Measurements from ENCODE around the gene NOS1AP. TPM values are rescaled to one million over a fixed set of nuclear protein-coding genes. Genes with fewer than 3 reads are reported as not detected.

The NOS1AP gene
- total and polyA plus RNA-seq, 3 experiments from 2014 or later: 0.07 TPM; not detected in 2

- Histone ChIP-seq H3K4me1 (ENCODE audit: insufficient read depth, low read length) (no peaks in the 10 kb centered on the region), H3K36me3 (ENCODE audit: insufficient read depth, low read length) (no peaks in the 10 kb centered on the region), H3K4me3 (ENCODE audit: low read length) (no peak overlapping the region), H3K27ac (ENCODE audit: low read depth, low read length) (no peak overlapping the region), H3K9me3 (ENCODE audit: low read length) (no peaks in the 10 kb centered on the region), H3K27me3 (ENCODE audit: insufficient read depth, low read length, poor library complexity, severe bottlenecking) (no peaks in the 10 kb centered on the region)
- H3K27ac Mint-ChIP-seq: no peak overlapping the region
- POLR2A ChIA-PET: no interaction called here
- H3K27me3 Mint-ChIP-seq: peaks cover 12 to 21% of the 10 kb centered on the region in 2 donors
- no peak for DNase-seq
- CTCF ChIA-PET: no interaction called here
- no peaks in the 10 kb centered on the region for H3K4me1 Mint-ChIP-seq
- H3K4me3 Mint-ChIP-seq: no peak overlapping the region
- no peaks in the 10 kb centered on the region for H3K9me3 Mint-ChIP-seq
- no peaks in the 10 kb centered on the region for H3K36me3 Mint-ChIP-seq
Measured at GRCh38 chr1:162252214-162252613, 182.7 kb downstream of the NOS1AP start.

GRCh38 chr1:162253790-162254189, 184.3 kb downstream of the NOS1AP start:
- H3K27ac Mint-ChIP-seq: no peak overlapping the region
- H3K4me3 ChIP-seq (ENCODE audit: low read length): no peak overlapping the region
- no peaks in the 10 kb centered on the region for H3K4me1 ChIP-seq (ENCODE audit: insufficient read depth, low read length)
- CTCF ChIA-PET: no interaction called here
- no peaks in the 10 kb centered on the region for H3K9me3 ChIP-seq (ENCODE audit: low read length)
- no peaks in the 10 kb centered on the region for H3K36me3 Mint-ChIP-seq
- no peak for DNase-seq
- peaks cover 12 to 32% of the 10 kb centered on the region in 2 donors for H3K27me3 Mint-ChIP-seq
- no peaks in the 10 kb centered on the region for H3K9me3 Mint-ChIP-seq
- no peak overlapping the region for H3K27ac ChIP-seq (ENCODE audit: low read depth, low read length)
- POLR2A ChIA-PET: no interaction called here
- H3K4me1 Mint-ChIP-seq: no peaks in the 10 kb centered on the region
- H3K36me3 ChIP-seq (ENCODE audit: insufficient read depth, low read length): no peaks in the 10 kb centered on the region
- H3K27me3 ChIP-seq (ENCODE audit: insufficient read depth, low read length, poor library complexity, severe bottlenecking): peaks cover 2% of the 10 kb centered on the region
- H3K4me3 Mint-ChIP-seq: no peak overlapping the region

- Histone ChIP-seq H3K27me3 (ENCODE audit: insufficient read depth, low read length, poor library complexity, severe bottlenecking) (peaks cover 2% of the 10 kb centered on the region), H3K27ac (ENCODE audit: low read depth, low read length) (no peak overlapping the region), H3K4me3 (ENCODE audit: low read length) (no peak overlapping the region), H3K9me3 (ENCODE audit: low read length) (no peaks in the 10 kb centered on the region), H3K36me3 (ENCODE audit: insufficient read depth, low read length) (no peaks in the 10 kb centered on the region), H3K4me1 (ENCODE audit: insufficient read depth, low read length) (no peaks in the 10 kb centered on the region)
- Mint-ChIP-seq H3K4me3 (no peak overlapping the region), H3K27ac (no peak overlapping the region), H3K27me3 (peaks cover 12 to 37% of the 10 kb centered on the region in 2 donors), H3K4me1 (no peaks in the 10 kb centered on the region), H3K9me3 (no peaks in the 10 kb centered on the region), H3K36me3 (no peaks in the 10 kb centered on the region)
- ChIA-PET POLR2A (no interaction called here), CTCF (no interaction called here)
- DNase-seq: no peak
Measured at GRCh38 chr1:162256287-162256686, 186.8 kb downstream of the NOS1AP start.

- Mint-ChIP-seq H3K27ac (no peak overlapping the region), H3K4me1 (no peaks in the 10 kb centered on the region), H3K36me3 (no peaks in the 10 kb centered on the region), H3K27me3 (peaks cover 12 to 41% of the 10 kb centered on the region in 2 donors), H3K4me3 (no peak overlapping the region), H3K9me3 (no peaks in the 10 kb centered on the region)
- H3K4me3 ChIP-seq (ENCODE audit: low read length): no peak overlapping the region
- H3K36me3 ChIP-seq (ENCODE audit: insufficient read depth, low read length): no peaks in the 10 kb centered on the region
- H3K9me3 ChIP-seq (ENCODE audit: low read length): no peaks in the 10 kb centered on the region
- ChIA-PET CTCF (no interaction called here), POLR2A (no interaction called here)
- peaks cover 2% of the 10 kb centered on the region for H3K27me3 ChIP-seq (ENCODE audit: insufficient read depth, low read length, poor library complexity, severe bottlenecking)
- no peaks in the 10 kb centered on the region for H3K4me1 ChIP-seq (ENCODE audit: insufficient read depth, low read length)
- no peak overlapping the region for H3K27ac ChIP-seq (ENCODE audit: low read depth, low read length)
- DNase-seq: no peak
Measured at GRCh38 chr1:162258394-162258793, 188.9 kb downstream of the NOS1AP start.

GRCh38 chr1:162259894-162260455, 190.5 kb downstream of the NOS1AP start:
- no peak overlapping the region for H3K27ac ChIP-seq (ENCODE audit: low read depth, low read length)
- peaks cover 11 to 40% of the 10 kb centered on the region in 2 donors for H3K27me3 Mint-ChIP-seq
- POLR2A ChIA-PET: no interaction called here
- no peaks in the 10 kb centered on the region for H3K4me1 ChIP-seq (ENCODE audit: insufficient read depth, low read length)
- no peak for DNase-seq
- peaks cover 2% of the 10 kb centered on the region for H3K27me3 ChIP-seq (ENCODE audit: insufficient read depth, low read length, poor library complexity, severe bottlenecking)
- CTCF ChIA-PET: interaction anchor here (0.6 kb wide), 1 partner anchor 10 kb away, joined by 3 read pairs; no protein-coding TSS in a partner anchor
- no peak overlapping the region for H3K4me3 Mint-ChIP-seq
- H3K27ac Mint-ChIP-seq: no peak overlapping the region
- H3K9me3 Mint-ChIP-seq: no peaks in the 10 kb centered on the region
- no peaks in the 10 kb centered on the region for H3K36me3 ChIP-seq (ENCODE audit: insufficient read depth, low read length)
- no peaks in the 10 kb centered on the region for H3K9me3 ChIP-seq (ENCODE audit: low read length)
- no peaks in the 10 kb centered on the region for H3K36me3 Mint-ChIP-seq
- H3K4me1 Mint-ChIP-seq: no peaks in the 10 kb centered on the region
- H3K4me3 ChIP-seq (ENCODE audit: low read length): no peak overlapping the region

- Histone ChIP-seq H3K9me3 (ENCODE audit: low read length) (no peaks in the 10 kb centered on the region), H3K27me3 (ENCODE audit: insufficient read depth, low read length, poor library complexity, severe bottlenecking) (no peaks in the 10 kb centered on the region), H3K4me3 (ENCODE audit: low read length) (no peak overlapping the region), H3K27ac (ENCODE audit: low read depth, low read length) (no peak overlapping the region), H3K36me3 (ENCODE audit: insufficient read depth, low read length) (no peaks in the 10 kb centered on the region), H3K4me1 (ENCODE audit: insufficient read depth, low read length) (no peaks in the 10 kb centered on the region)
- CTCF ChIA-PET: no interaction called here
- H3K9me3 Mint-ChIP-seq: no peaks in the 10 kb centered on the region
- DNase-seq: no peak
- no peaks in the 10 kb centered on the region for H3K36me3 Mint-ChIP-seq
- H3K4me1 Mint-ChIP-seq: no peaks in the 10 kb centered on the region
- H3K4me3 Mint-ChIP-seq: no peak overlapping the region
- peaks cover 4 to 33% of the 10 kb centered on the region in 2 donors for H3K27me3 Mint-ChIP-seq
- POLR2A ChIA-PET: no interaction called here
- H3K27ac Mint-ChIP-seq: no peak overlapping the region
Measured at GRCh38 chr1:162264108-162264507, 194.6 kb downstream of the NOS1AP start.

GRCh38 chr1:162265983-162266382, 196.5 kb downstream of the NOS1AP start:
- CTCF ChIA-PET: no interaction called here
- Mint-ChIP-seq H3K27ac (no peak overlapping the region), H3K4me1 (no peaks in the 10 kb centered on the region), H3K27me3 (peaks cover 4 to 29% of the 10 kb centered on the region in 2 donors), H3K36me3 (no peaks in the 10 kb centered on the region), H3K9me3 (no peaks in the 10 kb centered on the region), H3K4me3 (no peak overlapping the region)
- H3K27ac ChIP-seq (ENCODE audit: low read depth, low read length): no peak overlapping the region
- H3K9me3 ChIP-seq (ENCODE audit: low read length): no peaks in the 10 kb centered on the region
- no peak for DNase-seq
- POLR2A ChIA-PET: no interaction called here
- no peaks in the 10 kb centered on the region for H3K4me1 ChIP-seq (ENCODE audit: insufficient read depth, low read length)
- H3K27me3 ChIP-seq (ENCODE audit: insufficient read depth, low read length, poor library complexity, severe bottlenecking): no peaks in the 10 kb centered on the region
- no peak overlapping the region for H3K4me3 ChIP-seq (ENCODE audit: low read length)
- H3K36me3 ChIP-seq (ENCODE audit: insufficient read depth, low read length): no peaks in the 10 kb centered on the region

- no peak for DNase-seq
Measured at GRCh38 chr1:162270016-162270770, 200.7 kb downstream of the NOS1AP start.

More at GRCh38 chr1:162270016-162270770, 200.7 kb downstream of the NOS1AP start:
- no peak overlapping the region for H3K4me3 Mint-ChIP-seq
- ChIA-PET CTCF (interaction anchor here (0.8 kb wide), 1 partner anchor 10 kb away, joined by 3 read pairs; no protein-coding TSS in a partner anchor), POLR2A (no interaction called here)
- Histone ChIP-seq H3K36me3 (ENCODE audit: insufficient read depth, low read length) (no peaks in the 10 kb centered on the region), H3K27me3 (ENCODE audit: insufficient read depth, low read length, poor library complexity, severe bottlenecking) (no peaks in the 10 kb centered on the region), H3K4me3 (ENCODE audit: low read length) (no peak overlapping the region), H3K4me1 (ENCODE audit: insufficient read depth, low read length) (no peaks in the 10 kb centered on the region), H3K9me3 (ENCODE audit: low read length) (no peaks in the 10 kb centered on the region), H3K27ac (ENCODE audit: low read depth, low read length) (no peak overlapping the region)
- H3K27ac Mint-ChIP-seq: peak overlapping the region in 1 of 8 donors; percentile 38
- H3K9me3 Mint-ChIP-seq: no peaks in the 10 kb centered on the region
- H3K4me1 Mint-ChIP-seq: no peaks in the 10 kb centered on the region
- H3K27me3 Mint-ChIP-seq: peaks cover 0 to 17% of the 10 kb centered on the region in 2 donors
- H3K36me3 Mint-ChIP-seq: no peaks in the 10 kb centered on the region

Measured in CD8-positive, alpha-beta memory T cell (primary cell).